ENCODE data around the gene BTK.

BTK gene

GRCh38 chrX:101385795-101386541 is at the start of gene BTK:
TSS of gene BTK (minus strand) at chrX:101386191. CDS start at chrX:101375284, 10,907 bp downstream.
- DNase-seq = no peak

- no peak for DNase-seq
Observed at GRCh38 chrX:101430457-101431078, 44.6 kb upstream of the BTK start.

DNA sequence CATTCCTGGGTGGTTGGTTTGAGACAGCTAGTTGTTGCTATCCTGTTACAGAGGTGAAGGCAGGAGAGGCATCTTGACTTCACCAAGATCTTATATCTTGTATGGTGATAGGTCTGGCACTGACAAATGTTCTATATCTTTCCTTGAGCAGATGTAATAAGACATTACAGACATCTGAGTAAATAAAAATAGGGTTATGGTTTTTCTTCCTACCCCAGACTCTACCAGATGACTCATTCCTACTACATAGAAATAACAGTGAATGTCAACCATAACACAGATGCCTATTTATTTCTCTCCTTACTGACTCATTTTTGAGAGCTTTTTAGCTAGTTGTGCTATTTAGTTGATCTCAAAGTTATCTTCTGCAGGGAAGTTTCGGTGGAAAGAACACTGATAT is 43.9 kb upstream of the BTK start:
- DNase-seq = no peak

- no peak for DNase-seq
Observed at GRCh38 chrX:101427954-101428353, 42.0 kb upstream of the BTK start.

DNA sequence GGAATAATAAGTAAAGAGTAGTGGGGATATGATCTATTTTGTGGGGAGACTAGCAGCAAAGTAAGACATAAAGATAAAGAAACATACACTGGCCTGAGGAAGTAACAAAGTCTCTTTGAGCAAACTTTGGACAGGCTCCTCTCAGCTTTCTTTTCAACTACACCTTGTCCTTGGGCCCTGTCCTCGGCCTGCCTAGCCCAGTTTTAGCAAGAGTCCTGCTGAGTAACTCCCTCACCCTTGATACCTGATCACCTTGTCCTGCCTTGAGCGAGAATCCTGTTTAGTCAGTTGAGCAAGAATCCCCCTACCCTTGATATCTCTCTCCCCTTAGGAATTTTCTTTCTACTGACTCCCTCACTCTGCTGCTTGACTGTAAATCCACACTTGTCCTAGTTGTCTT is 33.5 kb upstream of the BTK start:
- no peak for DNase-seq

- DNase-seq = no peak
Observed at GRCh38 chrX:101417981-101418841, 32.2 kb upstream of the BTK start.

- no peak for DNase-seq
Observed at GRCh38 chrX:101417190-101417589, 31.2 kb upstream of the BTK start.

GRCh38 chrX:101416691-101417090 is 30.7 kb upstream of the BTK start:
- DNase-seq = no peak

GRCh38 chrX:101415180-101416145 is 29.5 kb upstream of the BTK start:
- DNase-seq = peak; percentile 22

DNA sequence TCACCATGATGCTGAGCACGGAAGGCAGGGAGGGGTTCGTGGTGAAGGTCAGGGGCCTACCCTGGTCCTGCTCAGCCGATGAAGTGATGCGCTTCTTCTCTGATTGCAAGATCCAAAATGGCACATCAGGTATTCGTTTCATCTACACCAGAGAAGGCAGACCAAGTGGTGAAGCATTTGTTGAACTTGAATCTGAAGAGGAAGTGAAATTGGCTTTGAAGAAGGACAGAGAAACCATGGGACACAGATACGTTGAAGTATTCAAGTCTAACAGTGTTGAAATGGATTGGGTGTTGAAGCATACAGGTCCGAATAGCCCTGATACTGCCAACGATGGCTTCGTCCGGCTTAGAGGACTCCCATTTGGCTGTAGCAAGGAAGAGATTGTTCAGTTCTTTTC is 26.0 kb upstream of the BTK start:
- DNase-seq = no peak

DNA sequence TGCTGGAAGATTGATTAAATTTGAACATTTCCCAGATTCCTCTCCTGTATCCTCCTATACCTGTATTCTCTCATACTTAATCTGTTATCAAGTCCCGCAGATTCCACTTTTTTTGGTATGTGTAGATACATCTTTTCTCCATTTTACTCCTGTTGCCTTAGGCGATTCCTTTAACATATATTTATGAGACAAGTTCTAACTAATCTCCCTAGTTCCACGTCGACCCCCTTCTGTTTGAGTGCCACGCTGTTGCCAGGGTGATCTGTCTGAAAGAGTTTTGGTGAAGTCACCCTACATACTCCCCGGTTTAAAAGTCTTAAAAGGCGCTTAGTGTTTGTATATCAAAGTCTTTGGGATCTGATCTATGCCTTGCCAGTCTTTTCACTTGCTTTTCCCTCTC is 24.5 kb upstream of the BTK start:
- no peak for DNase-seq

DNA sequence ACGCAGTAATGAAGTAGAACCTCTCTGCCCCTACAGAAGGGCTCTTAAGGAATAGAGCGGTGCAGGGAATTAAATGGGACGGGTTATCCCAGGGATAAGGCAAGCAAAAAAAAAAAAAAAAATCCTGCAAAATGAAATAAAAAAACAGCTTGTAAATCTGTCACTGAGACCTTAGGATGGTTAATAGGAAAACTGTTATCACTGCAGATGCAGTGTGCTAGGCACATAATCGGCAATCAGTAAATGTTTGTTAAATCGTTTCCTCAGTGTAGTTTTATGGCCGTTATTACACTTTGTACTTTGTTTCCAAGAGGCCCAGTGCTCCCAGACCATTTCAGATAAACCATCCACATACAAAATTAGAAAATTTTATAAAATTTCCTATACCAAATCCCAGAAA is 23.1 kb upstream of the BTK start:
- DNase-seq = no peak

- DNase-seq = peak; percentile 36
Observed at GRCh38 chrX:101408532-101408841, 22.5 kb upstream of the BTK start.

DNA sequence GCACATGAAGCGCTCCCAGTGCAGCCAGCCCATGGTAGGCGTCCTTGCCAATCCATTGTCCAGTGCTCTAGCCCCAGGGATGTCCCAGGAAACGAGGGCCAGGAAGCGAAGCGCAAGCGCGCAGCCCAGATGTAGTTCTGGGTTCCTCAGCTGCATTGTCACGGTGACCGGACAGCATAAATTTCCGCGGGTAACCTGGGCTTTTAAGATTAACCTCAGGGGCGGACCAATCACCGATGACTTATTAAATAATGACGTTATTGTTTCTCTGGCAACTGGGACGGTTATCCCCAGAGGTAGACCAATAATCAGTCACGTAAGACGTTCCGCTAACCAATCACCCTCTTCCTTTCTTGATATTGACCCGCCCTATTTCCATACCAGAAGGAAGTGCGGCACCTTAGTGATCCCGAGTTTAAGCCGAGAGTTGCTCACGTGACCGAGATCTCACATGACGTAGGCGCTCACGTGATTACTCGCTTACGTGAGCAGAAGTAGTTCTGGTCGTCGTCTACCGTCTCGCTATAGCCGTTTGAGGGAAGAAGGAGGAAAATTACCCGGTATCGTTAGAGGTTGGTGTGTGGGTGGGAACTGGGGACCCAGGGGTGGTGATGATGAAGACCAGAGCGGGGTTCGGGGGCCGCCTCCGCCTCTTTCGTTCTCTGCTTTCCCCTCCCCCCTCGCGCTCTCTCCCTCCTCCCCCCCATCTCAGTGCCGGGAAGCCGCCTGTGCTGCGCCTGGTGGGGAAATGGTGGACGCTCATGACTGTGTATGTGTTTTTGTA is 21.9 kb upstream of the BTK start, which contains the start of the genes GLA and HNRNPH2:
Gene GLA, minus strand, starts transcription at position 178 of the 784 bp plus-strand sequence. Its CDS starts 22 bp downstream, at position 156.
Gene HNRNPH2, plus strand, starts transcription at position 475 of the 784 bp plus-strand sequence. CDS start 3,767 bp downstream, outside the sequence.
- DNase-seq = peak; percentile 97

GRCh38 chrX:101407167-101407747 is 21.3 kb upstream of the BTK start:
- DNase-seq = no peak

GRCh38 chrX:101399825-101400224 is 13.8 kb upstream of the BTK start:
- no peak for DNase-seq

DNA sequence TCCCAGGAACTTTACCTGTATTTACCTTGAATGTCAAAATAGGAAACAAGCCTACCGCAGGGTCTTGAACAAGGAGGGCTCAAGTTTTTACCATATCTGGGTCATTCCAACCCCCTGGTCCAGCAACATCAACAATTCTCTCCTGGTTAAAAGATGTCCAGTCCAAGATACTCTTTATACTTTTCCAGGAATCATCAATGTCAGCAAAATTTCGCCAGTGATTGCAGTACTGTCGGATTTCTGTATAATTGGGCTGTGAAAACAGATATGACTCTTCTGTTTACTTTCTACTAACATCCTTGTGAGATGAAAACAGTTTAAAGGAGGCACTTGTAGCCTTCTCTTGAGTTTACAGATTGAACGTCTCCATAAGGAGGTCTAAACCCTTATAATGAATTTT is 12.7 kb upstream of the BTK start:
- no peak for DNase-seq

GRCh38 chrX:101397779-101398178 is 11.8 kb upstream of the BTK start:
- no peak for DNase-seq

- no peak for DNase-seq
Observed at GRCh38 chrX:101395789-101396188, 9.8 kb upstream of the BTK start.

DNA sequence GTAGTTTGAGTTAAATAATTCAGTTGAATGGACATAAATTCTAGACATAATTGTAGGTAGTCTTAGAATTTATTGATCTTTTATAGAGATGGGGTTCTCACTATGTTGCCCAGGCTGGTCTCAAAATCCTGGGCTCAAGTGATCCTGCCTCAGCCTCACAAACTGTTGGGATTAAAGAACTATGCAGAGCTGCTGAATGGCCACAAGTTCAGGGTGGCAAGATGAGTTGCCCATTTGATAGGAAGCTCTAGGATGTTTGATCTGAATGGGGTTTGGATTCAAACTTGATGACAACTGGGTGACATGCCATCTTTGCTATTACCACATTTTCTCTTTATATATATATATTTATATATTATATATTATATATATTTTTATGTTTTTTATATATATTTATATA is 8.4 kb upstream of the BTK start:
- DNase-seq = no peak

All from NCI-H526 treated with DMSO at 0.1 percent for 48 hours (cell line).